Transverse colon (tissue), 4 donors: ENCODE results near the gene KIFAP3. TPM values are rescaled to one million over a fixed set of nuclear protein-coding genes. Genes with fewer than 3 reads are reported as not detected.
"Not testable (repeated sequence)": the region's sequence is repeated elsewhere in the genome, so short reads cannot be mapped to it uniquely, and the experiment has no call there.

Source experiments
- DNase-seq: peaks from one replicate; pipeline ENCODE4 v3.0.0-alpha.2; 2019
- H3K27ac ChIP-seq, 4 donors: fragments of 200-600 bp; sonication (generic); 2 replicates each; pipeline ENCODE4 v1.5.1; 2016 to 2018; ENCODE audit warnings: inconsistent platforms in 4 of 4
- H3K27me3 ChIP-seq: fragments of 200-600 bp; sonication (generic); 2 replicates; pipeline ENCODE4 v1.5.1; 2017; ENCODE audit warnings: inconsistent platforms
- H3K36me3 ChIP-seq, 4 donors: fragments of 200-600 bp; sonication (generic); 2 replicates each; pipeline ENCODE4 v1.5.1; 2017 to 2019; ENCODE audit warnings: inconsistent platforms in 4 of 4
- H3K4me1 ChIP-seq, 4 donors: fragments of 200-600 bp; sonication (generic); 2 replicates each; pipeline ENCODE4 v1.5.1; 2017 to 2020; ENCODE audit warnings: inconsistent platforms in 4 of 4
- H3K4me3 ChIP-seq, 4 donors: fragments of 200-600 bp; sonication (generic); 1 replicate in 1 of 4; 2 replicates in 3 of 4; pipeline versions ENCODE4 v1.5.1 to v1.6.1; 2017 to 2019; ENCODE audit warnings: inconsistent platforms in 4 of 4
- H3K9me3 ChIP-seq, 2 donors: fragments of 200-600 bp; sonication (generic); 2 replicates each; pipeline ENCODE4 v1.5.1; 2017 to 2019; ENCODE audit warnings: inconsistent platforms in 2 of 2
- CTCF ChIP-seq, 5 experiments: fragments of 200-600 bp in 3 of 5; fragments of 450-650 bp in 2 of 5; sonication (generic) in 3 of 5; IDR thresholded peaks; 1 replicate in 2 of 5; 2 replicates in 3 of 5; pipeline ENCODE4 v1.5.1; 2016 to 2017; ENCODE audit warnings: antibody characterized with exemption in 5 of 5, inconsistent platforms in 3 of 5, mild to moderate bottlenecking in 2 of 5, moderate library complexity in 1 of 5
- EP300 ChIP-seq: sonication (generic); formaldehyde crosslinking; IDR thresholded peaks from one replicate; pipeline ENCODE4 v1.6.1; 2017; ENCODE audit warnings: antibody characterized with exemption, low read depth
- POLR2A ChIP-seq: fragments of 450-650 bp; IDR thresholded peaks from one replicate; pipeline ENCODE4 v1.6.1; 2016; ENCODE audit warnings: antibody characterized with exemption, mild to moderate bottlenecking, moderate library complexity
- POLR2AphosphoS5 ChIP-seq, 3 donors: sonication (generic); formaldehyde crosslinking; IDR thresholded peaks; one replicate each; pipeline ENCODE4 v1.6.1; 2016; ENCODE audit warnings: antibody characterized with exemption in 3 of 3
- WGBS, 2 donors: methylation state at CpG; one replicate each; pipeline ENCODE4 v1.1.5; 2018; ENCODE audit warnings: low coverage in 1 of 2; 5-methylcytosine and 5-hydroxymethylcytosine counted together
- in situ Hi-C, 4 donors: fragments of 200-750 bp; cut with MboI; loops; one replicate each; pipeline versions ENCODE4 v1.15.0 to v1.15.1; 2017; ENCODE audit warnings: low sequenced_read_pairs in 3 of 4, low pct_ligation_motif_present in 1 of 4, low pct_unique_long_range_greater_than_20kb in 1 of 4
- intact Hi-C: fragments of 100-400 bp; cut with DNase I; formaldehyde crosslinking; loops from one replicate; pipeline ENCODE4 v1.15.1; 2023; ENCODE audit warnings: low total_unique reads
- total RNA-seq, 4 donors: library from RNA; depleted of rRNA; stranded (reverse); fragments of >200 nt; gene quantifications; one replicate each; pipeline ENCODE4 v1.1.0, GENCODE V29; 2016

The KIFAP3 gene
- total RNA-seq, 4 donors from 2014 or later = 21.7 to 58.9 (median 27.1) TPM

- Histone ChIP-seq H3K4me3 (no peak overlapping the region), H3K4me1 (peaks cover 0 to 7% (median 0%) of the 10 kb centered on the region in 4 donors), H3K9me3 (no peaks in the 10 kb centered on the region), H3K36me3 (no peaks in the 10 kb centered on the region), H3K27me3 (no peaks in the 10 kb centered on the region), H3K27ac (no peak overlapping the region)
- 60 to 62% methylated on average over 2 of the region's 2 CpGs for whole genome bisulfite sequencing, 2 donors
- intact Hi-C loops = no loop called here
- in situ Hi-C loops = no loop called here
- DNase-seq = no peak
- TF ChIP-seq POLR2A (no peak), EP300 (no peak), CTCF (IDR thresholded peaks at IDR 0.05) (no peak), POLR2AphosphoS5 (IDR thresholded peaks at IDR 0.05) (no peak)
Measured at GRCh38 chr1:170086399-170087032, 12.0 kb upstream of the KIFAP3 start.

- no peak overlapping the region for H3K4me3 ChIP-seq
- peaks cover 0 to 7% (median 0%) of the 10 kb centered on the region in 4 donors for H3K4me1 ChIP-seq
- no peaks in the 10 kb centered on the region for H3K9me3 ChIP-seq
- H3K27ac ChIP-seq = no peak overlapping the region
- in situ Hi-C loops = no loop called here
- no peaks in the 10 kb centered on the region for H3K36me3 ChIP-seq
- TF ChIP-seq CTCF (IDR thresholded peaks at IDR 0.05) (no peak), POLR2AphosphoS5 (IDR thresholded peaks at IDR 0.05) (no peak), EP300 (no peak), POLR2A (no peak)
- intact Hi-C loops = no loop called here
- WGBS, 2 donors = 66 to 71% methylated on average over 2 of the region's 2 CpGs
- DNase-seq = no peak
- H3K27me3 ChIP-seq = no peaks in the 10 kb centered on the region
Measured at GRCh38 chr1:170085091-170085490, 10.6 kb upstream of the KIFAP3 start.

GRCh38 chr1:170078610-170079189, 4.2 kb upstream of the KIFAP3 start:
- Histone ChIP-seq H3K9me3 (peaks cover 0 to 12% of the 10 kb centered on the region in 2 donors), H3K4me1 (peaks cover 0 to 9% (median 6%) of the 10 kb centered on the region in 4 donors), H3K27me3 (no peaks in the 10 kb centered on the region), H3K27ac (no peak overlapping the region), H3K36me3 (no peaks in the 10 kb centered on the region), H3K4me3 (no peak overlapping the region)
- no peak for TF ChIP-seq POLR2AphosphoS5 (IDR thresholded peaks at IDR 0.05)
- no peak for TF ChIP-seq POLR2A
- no peak for TF ChIP-seq CTCF (IDR thresholded peaks at IDR 0.05)
- TF ChIP-seq EP300 = no peak
- intact Hi-C loops = no loop called here
- DNase-seq = no peak
- in situ Hi-C loops = no loop called here

- Histone ChIP-seq H3K27ac (no peak overlapping the region), H3K4me1 (peaks cover 0 to 17% (median 13%) of the 10 kb centered on the region in 4 donors), H3K27me3 (no peaks in the 10 kb centered on the region), H3K36me3 (no peaks in the 10 kb centered on the region), H3K4me3 (no peak overlapping the region), H3K9me3 (peaks cover 0 to 12% of the 10 kb centered on the region in 2 donors)
- no peak for DNase-seq
- 80 to 90% methylated on average over 1 of the region's 1 CpG for WGBS, 2 donors
- intact Hi-C loops (no loop called here), in situ Hi-C loops (no loop called here)
- no peak for TF ChIP-seq EP300
- no peak for TF ChIP-seq POLR2AphosphoS5 (IDR thresholded peaks at IDR 0.05)
- no peak for TF ChIP-seq POLR2A
- TF ChIP-seq CTCF (IDR thresholded peaks at IDR 0.05) = no peak
Measured at GRCh38 chr1:170077926-170078325, 3.4 kb upstream of the KIFAP3 start.

- WGBS, 2 donors = 69 to 95% methylated on average over 2 to 5 of the region's 5 CpGs
- H3K27ac ChIP-seq, H3K27me3 ChIP-seq, in situ Hi-C loops, DNase-seq, H3K36me3 ChIP-seq, intact Hi-C loops, H3K4me3 ChIP-seq: not testable (repeated sequence)
- H3K9me3 ChIP-seq = peaks cover 0 to 12% of the 10 kb centered on the region in 2 donors
- peaks cover 0 to 24% (median 18%) of the 10 kb centered on the region in 4 donors for H3K4me1 ChIP-seq
Measured at GRCh38 chr1:170076952-170077351, 2.5 kb upstream of the KIFAP3 start.
